Placental epithelial cell (primary cell): ENCODE data around the gene CYP20A1. TPM values are rescaled to one million over a fixed set of nuclear protein-coding genes. Genes with fewer than 3 reads are reported as not detected.

ENCODE experiments used
- small RNA-seq: library from RNA; depleted of rRNA; stranded (forward); fragments of <200 nt; gene quantifications from one replicate; pipeline ENCODE3, GENCODE V24; 2012
- total RNA-seq: library from RNA; depleted of rRNA; stranded (reverse); fragments of >200 nt; gene quantifications from 2 replicates; pipeline ENCODE4 v1.2.3, GENCODE V29; 2012

Gene CYP20A1
- total RNA-seq = 18.1 and 22.3 TPM in 2 replicates

GRCh38 chr2:203238704-203239526, at the start of gene CYP20A1:
Gene CYP20A1 (plus strand): TSS chr2:203239018. CDS start chr2:203239063, 45 bp downstream.

GRCh38 chr2:203327901-203328759, 89.3 kb downstream of the CYP20A1 start, which contains the start of gene ABI2:
Gene ABI2 (plus strand): TSS chr2:203328394. CDS start chr2:203328515, 121 bp downstream.

Small RNAs within 50 kb of the gene (small RNA-seq; reads per million reads assigned to genes)
- gene RN7SL670P = not detected

Other genes with a start within 250 kb of the CYP20A1 start
- 40.0 and 54.5 TPM in 2 replicates for gene NBEAL1, start 224.1 kb upstream of the CYP20A1 start, total RNA-seq
- 14.9 and 25.1 TPM in 2 replicates for gene ABI2, start 89.4 kb downstream of the CYP20A1 start, total RNA-seq